ENCODE results near the gene BRD3OS. TPM values are rescaled to one million over a fixed set of nuclear protein-coding genes. Genes with fewer than 3 reads are reported as not detected.

The BRD3OS gene
- total and polyA plus RNA-seq, 10 of the 15 experiments (the other 5 are each of a cell fraction or from before 2014, with no cell fraction given), result 2.1 to 13.7 (median 10.7) TPM

DNA sequence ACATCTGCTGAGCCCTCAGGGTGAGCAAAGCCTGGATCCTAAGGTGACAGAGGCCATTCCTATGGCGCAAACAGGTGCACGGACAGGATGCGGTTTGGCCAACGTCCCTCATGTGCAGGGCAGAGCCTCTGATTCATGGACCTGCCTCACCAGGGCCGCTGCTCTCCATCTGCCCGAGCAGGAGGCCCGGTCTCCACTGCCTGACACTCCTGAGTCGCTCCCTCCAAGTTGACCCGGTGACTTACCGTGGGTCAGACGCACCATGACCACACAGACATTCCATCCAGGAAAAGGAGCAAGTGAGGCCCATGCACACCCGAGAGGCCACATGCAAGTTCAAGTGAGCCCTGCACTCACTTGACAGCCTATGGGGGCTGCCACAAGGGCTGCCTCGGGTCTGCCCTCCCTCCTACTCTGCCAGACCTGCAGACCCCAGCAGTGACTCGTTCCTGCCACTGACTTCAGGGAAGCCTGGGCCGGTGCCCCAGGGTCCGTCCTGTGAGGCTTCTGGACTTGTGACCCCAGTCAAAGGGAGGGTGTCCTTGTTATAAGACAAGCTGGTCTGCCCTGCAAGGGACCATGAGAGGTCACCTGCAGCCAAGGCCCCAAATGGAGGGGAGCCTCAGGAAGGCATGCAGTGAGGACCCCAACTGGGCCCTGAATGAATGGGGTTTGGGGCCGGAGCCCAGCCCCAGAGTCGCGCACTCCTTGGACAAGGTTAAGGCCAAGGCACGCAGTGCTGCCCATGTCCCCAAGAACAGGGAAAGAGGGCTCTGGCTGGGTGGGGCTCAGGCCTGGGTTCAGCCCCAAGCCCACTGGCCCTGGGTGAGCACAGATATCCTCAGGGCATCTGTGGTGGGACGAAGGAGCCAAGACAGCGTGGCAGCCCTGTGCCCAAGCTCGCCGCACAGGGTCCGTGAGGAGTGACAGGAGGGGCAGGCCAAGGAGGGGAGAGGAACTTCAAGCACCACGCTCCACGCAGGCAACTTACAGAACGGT is 10.1 kb downstream of the BRD3OS start:
- no peak overlapping the region for H3K4me2 ChIP-seq (ENCODE audit: control insufficient read depth, insufficient read depth)
- RAD21 ChIA-PET (ENCODE audit: unreplicated experiment), result no interaction called here
- no peak overlapping the region for H3K4me3 ChIP-seq
- intact Hi-C loops (cut with micrococcal nuclease; ENCODE audit: unreplicated experiment), result no loop called here
- no peaks in the 10 kb centered on the region for H3K9me3 ChIP-seq (replicated peaks; ENCODE audit: control insufficient read depth, insufficient read depth, low read length)
- FAIRE-seq, result no peak
- SMC1A ChIA-PET (ENCODE audit: uncharacterized antibody, unreplicated experiment), result no interaction called here
- peaks cover 0 to 20% of the 10 kb centered on the region in 2 experiments; a peak in 3 of 4 replicates for H3K36me3 ChIP-seq (ENCODE audit: control insufficient read depth in 2 of 2, insufficient read depth in 2 of 2, low read length in 1 of 2)
- no peaks in the 10 kb centered on the region for H3K79me2 ChIP-seq (ENCODE audit: control insufficient read depth, insufficient read depth, low read length)
- CTCF ChIA-PET, result no interaction called here
- WGBS (ENCODE audit: insufficient coverage, insufficient replicate concordance, low lambda C conversion rate, missing lambda C conversion rate), result 89% methylated on average over 28 of the region's 28 CpGs
- no TSS peak for BruUV-seq (replicated peaks)
- no peak overlapping the region for H2AFZ ChIP-seq (ENCODE audit: control insufficient read depth, low read depth, low read length)
- DNase-seq (ENCODE audit: low read depth, low spot score), result no peak
- POLR2A ChIA-PET, result no interaction called here
- no peak overlapping the region for H3K27ac ChIP-seq (ENCODE audit: control insufficient read depth, insufficient read depth)
- H3K27me3 ChIP-seq (replicated peaks in 1 of 2; ENCODE audit: control insufficient read depth in 2 of 2, insufficient read depth in 2 of 2, low read length in 1 of 2), result no peaks in the 10 kb centered on the region
- no peak overlapping the region for H3K9ac ChIP-seq (ENCODE audit: control insufficient read depth, insufficient read depth, low read length)
- no peak for ATAC-seq
- H4K20me1 ChIP-seq (ENCODE audit: control insufficient read depth, insufficient read depth), result no peaks in the 10 kb centered on the region
- in situ Hi-C loops (cut with MboI), result no loop called here
- TF ChIP-seq YBX1 (IDR thresholded peaks at IDR 0.05) (no peak), SREBF1 (IDR thresholded peaks at IDR 0.05; ENCODE audit: low read length) (no peak), RELA (IDR thresholded peaks at IDR 0.05; ENCODE audit: borderline replicate concordance, partially characterized antibody) (no peak), ZBTB11 (CRISPR knock-in tag; IDR thresholded peaks at IDR 0.05) (no peak), KDM1A (IDR thresholded peaks at IDR 0.05; ENCODE audit: borderline replicate concordance) (no peak), BMI1 (IDR thresholded peaks at IDR 0.05; ENCODE audit: borderline replicate concordance) (no peak), SMC3 (IDR thresholded peaks at IDR 0.05; ENCODE audit: borderline replicate concordance, low read length) (no peak), JUNB (IDR thresholded peaks at IDR 0.05) (no peak), NKRF (conservative IDR thresholded peaks at IDR 0.05) (no peak), PML (IDR thresholded peaks at IDR 0.05; ENCODE audit: low read length) (no peak), BRCA1 (IDR thresholded peaks at IDR 0.05; ENCODE audit: low read depth, low read length) (no peak), GATAD2B (conservative IDR thresholded peaks at IDR 0.05; ENCODE audit: low read depth) (no peak), ZSCAN29 (IDR thresholded peaks at IDR 0.05) (no peak), MXI1 (IDR thresholded peaks at IDR 0.05; ENCODE audit: low read depth, low read length) (no peak), POLR2AphosphoS2 (IDR thresholded peaks at IDR 0.05; ENCODE audit: low read depth, low read length) (no peak), NFYB (IDR thresholded peaks at IDR 0.05; ENCODE audit: insufficient read depth, low read depth, low read length) (no peak), IKZF1 (conservative IDR thresholded peaks at IDR 0.05) (no peak)
- TF ChIP-seq, protein P1, sequence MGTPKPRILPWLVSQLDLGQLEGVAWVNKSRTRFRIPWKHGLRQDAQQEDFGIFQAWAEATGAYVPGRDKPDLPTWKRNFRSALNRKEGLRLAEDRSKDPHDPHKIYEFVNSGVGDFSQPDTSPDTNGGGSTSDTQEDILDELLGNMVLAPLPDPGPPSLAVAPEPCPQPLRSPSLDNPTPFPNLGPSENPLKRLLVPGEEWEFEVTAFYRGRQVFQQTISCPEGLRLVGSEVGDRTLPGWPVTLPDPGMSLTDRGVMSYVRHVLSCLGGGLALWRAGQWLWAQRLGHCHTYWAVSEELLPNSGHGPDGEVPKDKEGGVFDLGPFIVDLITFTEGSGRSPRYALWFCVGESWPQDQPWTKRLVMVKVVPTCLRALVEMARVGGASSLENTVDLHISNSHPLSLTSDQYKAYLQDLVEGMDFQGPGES (IDR thresholded peaks at IDR 0.05), result no peak
- no peaks in the 10 kb centered on the region for H3K4me1 ChIP-seq (ENCODE audit: control insufficient read depth, insufficient read depth, low read length)

Data from GM12878 (cell line).